Ovary (tissue), 9 donors: ENCODE data around the gene CBX2. TPM values are rescaled to one million over a fixed set of nuclear protein-coding genes. Genes with fewer than 3 reads are reported as not detected.
"Not testable (repeated sequence)": the region's sequence is repeated elsewhere in the genome, so short reads cannot be mapped to it uniquely, and the experiment has no call there.

ENCODE experiments used
- DNase-seq, 5 donors: peaks; one replicate each; pipeline ENCODE4 v3.0.0-alpha.2; 2019 to 2020
- H3K27ac ChIP-seq, 2 donors: fragments of 200-600 bp; one replicate each; pipeline versions ENCODE4 v1.5.1 to v1.8.0; 2019 to 2022
- H3K27me3 ChIP-seq: fragments of 200-600 bp; one replicate; pipeline ENCODE4 v1.8.0; 2022
- H3K36me3 ChIP-seq: fragments of 200-600 bp; sonication (generic); one replicate; pipeline ENCODE4 v1.5.1; 2019
- H3K4me1 ChIP-seq: one replicate; pipeline ENCODE4 v1.8.1; 2013; ENCODE audit warnings: mild to moderate bottlenecking, moderate library complexity; ENCODE audit not compliant: insufficient read depth
- H3K4me3 ChIP-seq: fragments of 200-600 bp; sonication (generic); one replicate; pipeline ENCODE4 v1.5.1; 2017
- H3K9me3 ChIP-seq, 2 donors: fragments of 200-600 bp in 1 of 2; sonication (generic) in 1 of 2; one replicate each; pipeline versions ENCODE4 v1.5.1 to v1.8.1; 2013 to 2019; ENCODE audit warnings: mild to moderate bottlenecking in 1 of 2, moderate library complexity in 1 of 2
- EP300 ChIP-seq: sonication (generic); formaldehyde crosslinking; IDR thresholded peaks from one replicate; pipeline ENCODE4 v1.6.1; 2017; ENCODE audit warnings: antibody characterized with exemption
- POLR2A ChIP-seq: fragments of 450-650 bp; IDR thresholded peaks from one replicate; pipeline ENCODE4 v1.6.1; 2017; ENCODE audit warnings: antibody characterized with exemption, mild to moderate bottlenecking, moderate library complexity
- WGBS, 3 donors: extraction: QIAGEN DNeasy Blood & Tissue Kit in 1 of 3; methylation state at CpG; one replicate each; pipeline versions ENCODE4 v1.1.5 to v1.1.7; 2013 to 2017; 5-methylcytosine and 5-hydroxymethylcytosine counted together
- intact Hi-C, 4 donors: fragments of 100-400 bp; cut with DNase I; formaldehyde crosslinking; loops; one replicate each; pipeline versions ENCODE4 v1.11.0 to v1.15.1; 2022 to 2023
- polyA plus RNA-seq, 2 donors: library from polyadenylated mRNA; stranded (reverse); fragments of 200-250 nt in 1 of 2; fragments of 350-450 nt in 1 of 2; fragmentation: Illumina TruSeq in 1 of 2; extraction: RNeasy Lipid Tissue Mini Kit (QIAGEN cat#74804) in 1 of 2; gene quantifications; one replicate each; pipeline ENCODE4 v1.2.3, GENCODE V29; 2013 to 2014
- total RNA-seq, 7 donors: library from RNA; depleted of rRNA in 2 of 7; stranded (reverse); fragments of >200 nt in 2 of 7; fragmentation: NEBNext Ultra II Directional in 3 of 7; extraction: Animal tissue kit (Norgen Biotek cat#: 25700) in 3 of 7; gene quantifications; one replicate each; pipeline versions ENCODE4 v1.1.0 to v1.2.4, GENCODE V29; 2016 to 2023
- TF ChIP-seq, protein P1 (sequence below), 3 donors: fragments of 450-650 bp in 2 of 3; fragments of 200-600 bp in 1 of 3; IDR thresholded peaks; one replicate each; pipeline versions ENCODE4 v1.5.1 to v1.8.0; 2016 to 2022; ENCODE audit warnings: antibody characterized with exemption in 3 of 3, mild to moderate bottlenecking in 1 of 3
- donor health status: DM: no; HTN: no; CAD: no; lungs with moderate emphysema.
- donor health status: DM: no; HTN: no; CAD: no.
- donor health status: Bipolar disorder and iron deficiency.
- donor health status: DM: yes; HTN: yes; CAD: no.
- donor health status: DM: no; HTN: no; CAD: no.
- donor health status: DM: yes; HTN: yes; CAD: no.

The CBX2 gene
- total and polyA plus RNA-seq, 9 donors: 0.92 to 5.7 (median 4.7) TPM

- intact Hi-C loops: no loop called here
- H3K36me3 ChIP-seq: no peaks in the 10 kb centered on the region
- H3K4me1 ChIP-seq: peaks cover 2% of the 10 kb centered on the region
- TF ChIP-seq POLR2A (no peak), EP300 (no peak)
- TF ChIP-seq, protein P1, sequence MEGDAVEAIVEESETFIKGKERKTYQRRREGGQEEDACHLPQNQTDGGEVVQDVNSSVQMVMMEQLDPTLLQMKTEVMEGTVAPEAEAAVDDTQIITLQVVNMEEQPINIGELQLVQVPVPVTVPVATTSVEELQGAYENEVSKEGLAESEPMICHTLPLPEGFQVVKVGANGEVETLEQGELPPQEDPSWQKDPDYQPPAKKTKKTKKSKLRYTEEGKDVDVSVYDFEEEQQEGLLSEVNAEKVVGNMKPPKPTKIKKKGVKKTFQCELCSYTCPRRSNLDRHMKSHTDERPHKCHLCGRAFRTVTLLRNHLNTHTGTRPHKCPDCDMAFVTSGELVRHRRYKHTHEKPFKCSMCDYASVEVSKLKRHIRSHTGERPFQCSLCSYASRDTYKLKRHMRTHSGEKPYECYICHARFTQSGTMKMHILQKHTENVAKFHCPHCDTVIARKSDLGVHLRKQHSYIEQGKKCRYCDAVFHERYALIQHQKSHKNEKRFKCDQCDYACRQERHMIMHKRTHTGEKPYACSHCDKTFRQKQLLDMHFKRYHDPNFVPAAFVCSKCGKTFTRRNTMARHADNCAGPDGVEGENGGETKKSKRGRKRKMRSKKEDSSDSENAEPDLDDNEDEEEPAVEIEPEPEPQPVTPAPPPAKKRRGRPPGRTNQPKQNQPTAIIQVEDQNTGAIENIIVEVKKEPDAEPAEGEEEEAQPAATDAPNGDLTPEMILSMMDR (IDR thresholded peaks at IDR 0.05): no peak
- WGBS, 3 donors: 81 to 83% (median 81%) methylated on average over 13 of the region's 13 CpGs
- no peak for DNase-seq
- H3K4me3 ChIP-seq: no peak overlapping the region
- H3K27ac ChIP-seq: no peak overlapping the region
- H3K9me3 ChIP-seq: no peaks in the 10 kb centered on the region
- H3K27me3 ChIP-seq: peaks cover 6% of the 10 kb centered on the region
Measured at GRCh38 chr17:79752175-79752574, 25.8 kb upstream of the CBX2 start.

DNA sequence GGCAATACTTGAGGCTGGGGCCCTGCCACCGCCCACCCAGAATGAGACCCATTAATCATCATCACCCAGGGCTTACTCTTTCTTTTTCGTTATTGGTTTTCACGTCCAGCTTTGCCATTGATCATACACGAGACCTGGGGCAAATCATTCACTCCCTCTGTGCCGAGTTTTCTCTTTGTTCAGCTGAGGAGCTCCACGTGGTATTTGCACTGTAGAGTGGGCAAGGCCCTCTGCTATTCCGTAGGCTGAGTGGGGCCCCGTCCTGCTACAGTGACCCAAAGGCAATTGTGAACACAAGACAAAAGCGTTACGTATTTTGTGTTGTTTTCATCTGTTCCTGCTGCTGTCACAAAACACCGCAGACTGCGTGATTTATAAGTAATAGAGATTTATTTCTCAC is 23.6 kb upstream of the CBX2 start:
- H3K27ac ChIP-seq: no peak overlapping the region
- H3K4me1 ChIP-seq: peaks cover 2% of the 10 kb centered on the region
- no peaks in the 10 kb centered on the region for H3K27me3 ChIP-seq
- no peak for TF ChIP-seq POLR2A
- TF ChIP-seq, protein P1 (IDR thresholded peaks at IDR 0.05): no peak
- TF ChIP-seq EP300: no peak
- no peak overlapping the region for H3K4me3 ChIP-seq
- DNase-seq: no peak
- H3K36me3 ChIP-seq: no peaks in the 10 kb centered on the region
- H3K9me3 ChIP-seq: no peaks in the 10 kb centered on the region
- intact Hi-C loops: no loop called here
- WGBS, 3 donors: 58 to 68% (median 61%) methylated on average over 12 of the region's 12 CpGs

GRCh38 chr17:79754903-79755302 is 23.0 kb upstream of the CBX2 start:
- H3K36me3 ChIP-seq, H3K27ac ChIP-seq, H3K4me1 ChIP-seq, intact Hi-C loops, DNase-seq, H3K4me3 ChIP-seq, H3K27me3 ChIP-seq, H3K9me3 ChIP-seq: not testable (repeated sequence)
- WGBS, 3 donors: 83 to 89% (median 86%) methylated on average over 9 of the region's 9 CpGs

DNA sequence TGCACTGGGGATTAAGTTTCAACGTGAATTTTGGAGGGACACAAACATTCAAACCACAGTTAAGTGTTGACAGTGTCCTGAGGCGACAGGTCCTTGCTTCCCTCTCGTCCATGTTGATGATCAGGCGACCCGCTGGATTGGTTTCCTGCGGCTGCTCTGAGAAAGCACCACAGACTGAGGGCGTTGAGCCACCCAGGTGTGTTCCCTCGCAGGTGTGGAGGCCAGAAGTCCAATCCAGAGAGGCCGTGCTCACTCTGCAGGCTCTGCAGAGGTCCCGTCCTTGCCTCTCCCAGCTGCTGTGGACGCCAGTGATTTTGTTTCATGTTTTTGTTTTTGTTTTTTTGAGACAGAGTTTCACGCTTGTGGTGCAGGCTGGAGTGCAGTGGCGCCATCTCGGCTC is 22.4 kb upstream of the CBX2 start:
- TF ChIP-seq EP300 (no peak), POLR2A (no peak)
- TF ChIP-seq, protein P1 (IDR thresholded peaks at IDR 0.05): no peak
- no peak overlapping the region for H3K4me3 ChIP-seq
- peaks cover 2% of the 10 kb centered on the region for H3K4me1 ChIP-seq
- no peak for DNase-seq
- H3K27me3 ChIP-seq: no peaks in the 10 kb centered on the region
- no peaks in the 10 kb centered on the region for H3K9me3 ChIP-seq
- 81 to 85% (median 81%) methylated on average over 14 of the region's 14 CpGs for WGBS, 3 donors
- no peaks in the 10 kb centered on the region for H3K36me3 ChIP-seq
- intact Hi-C loops: no loop called here
- no peak overlapping the region for H3K27ac ChIP-seq

GRCh38 chr17:79757140-79757745 is 20.7 kb upstream of the CBX2 start:
- intact Hi-C loops: no loop called here
- WGBS, 3 donors: 94 to 95% (median 94%) methylated on average over 15 of the region's 15 CpGs
- Histone ChIP-seq H3K9me3 (no peaks in the 10 kb centered on the region), H3K27ac (no peak overlapping the region), H3K36me3 (no peaks in the 10 kb centered on the region), H3K4me3 (no peak overlapping the region), H3K27me3 (no peaks in the 10 kb centered on the region), H3K4me1 (peaks cover 2% of the 10 kb centered on the region)
- DNase-seq: no peak
- no peak for TF ChIP-seq EP300
- no peak for TF ChIP-seq POLR2A
- TF ChIP-seq, protein P1 (IDR thresholded peaks at IDR 0.05): no peak
